ENCODE data around the gene MRPL23.

MRPL23 gene

DNA sequence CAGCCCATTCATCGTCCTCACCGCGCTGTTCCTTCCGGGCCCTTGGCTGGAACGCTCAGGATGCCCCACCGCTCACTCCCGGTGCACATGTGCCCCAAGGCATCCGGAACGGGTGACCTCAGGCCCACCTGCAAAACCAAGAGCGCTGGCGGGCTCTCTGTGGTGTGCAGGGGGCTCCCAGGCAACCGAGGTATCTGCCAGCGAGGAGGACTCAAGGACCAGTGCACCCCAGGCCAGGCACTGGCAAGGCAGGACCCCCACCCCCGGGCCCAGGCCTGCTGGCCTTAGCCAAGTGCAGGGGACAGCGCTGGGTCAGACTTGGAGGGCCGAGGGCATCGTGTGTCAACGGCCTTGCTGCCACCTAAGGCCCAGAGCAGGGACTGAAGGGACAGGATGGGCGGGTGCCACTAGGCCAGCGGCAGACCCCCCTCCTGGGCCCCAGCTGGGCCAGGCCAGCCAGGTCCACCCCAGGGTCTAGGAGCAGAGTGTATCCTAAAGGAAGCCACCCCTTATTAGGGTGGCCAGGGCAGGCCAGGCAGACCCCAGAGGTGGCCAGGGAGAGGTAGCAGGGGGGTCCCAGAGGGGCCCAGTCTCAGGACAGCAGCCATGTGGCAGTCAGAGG lies 19.2 kb upstream of the MRPL23 start:
- Mint-ChIP-seq H3K27ac (peak overlapping the region; percentile 52 to 95 (median 89)), H3K4me3 (no peak overlapping the region), H3K9me3 (no peaks in the 10 kb centered on the region), H3K4me1 (peaks cover 46% of the 10 kb centered on the region), H3K27me3 (ENCODE audit: low read depth) (no peaks in the 10 kb centered on the region), H3K36me3 (ENCODE audit: low read depth) (no peaks in the 10 kb centered on the region)
- TF ChIP-seq CTCF (IDR thresholded peaks at IDR 0.05; ENCODE audit: unreplicated experiment in 3 of 3), result no peak

- no peaks in the 10 kb centered on the region for H3K36me3 Mint-ChIP-seq (ENCODE audit: low read depth)
- peaks cover 48% of the 10 kb centered on the region for H3K4me1 Mint-ChIP-seq
- peak overlapping the region; percentile 52 to 95 (median 89) for H3K27ac Mint-ChIP-seq
- H3K27me3 Mint-ChIP-seq (ENCODE audit: low read depth), result no peaks in the 10 kb centered on the region
- H3K4me3 Mint-ChIP-seq, result no peak overlapping the region
- H3K9me3 Mint-ChIP-seq, result no peaks in the 10 kb centered on the region
- no peak for TF ChIP-seq CTCF (IDR thresholded peaks at IDR 0.05; ENCODE audit: unreplicated experiment in 3 of 3)
Measured at GRCh38 chr11:1928470-1928890, 18.7 kb upstream of the MRPL23 start.

DNA sequence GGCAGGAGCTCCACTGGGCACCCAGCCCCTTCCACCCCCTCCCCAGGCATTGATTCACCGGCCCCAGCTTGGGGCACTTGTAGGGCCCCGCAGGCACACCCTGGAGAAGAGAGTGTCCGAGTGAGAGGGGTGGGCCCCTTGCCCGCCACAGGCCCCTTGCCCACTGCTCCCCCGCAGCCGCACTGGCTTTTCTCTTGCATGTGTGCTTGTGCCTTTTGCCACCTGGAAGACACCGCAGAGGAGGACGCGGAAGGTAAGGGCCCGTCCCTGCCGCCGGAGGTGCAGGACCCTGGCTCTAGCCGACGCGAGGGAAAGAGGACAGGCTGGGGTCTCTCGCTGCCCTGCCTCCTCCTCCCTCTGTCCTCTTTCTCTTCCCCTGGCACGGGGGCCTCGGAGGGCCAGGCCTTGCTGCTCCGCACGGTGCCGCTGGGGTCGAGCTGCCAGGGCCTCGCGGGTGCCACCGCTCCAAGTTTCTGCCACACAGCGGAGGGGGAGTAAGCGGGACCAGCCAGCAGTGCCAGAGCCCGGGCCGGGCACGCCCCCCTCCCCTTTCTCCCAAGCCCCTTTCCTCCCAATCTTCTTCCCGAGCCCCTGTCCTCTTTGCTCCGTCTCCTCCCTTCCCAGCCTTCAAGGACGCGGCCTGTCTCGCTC lies 18.1 kb upstream of the MRPL23 start:
- no peak overlapping the region for H3K4me3 Mint-ChIP-seq
- peak overlapping the region in 2 of 3 experiments; percentile 89 to 95 for H3K27ac Mint-ChIP-seq
- H3K4me1 Mint-ChIP-seq, result peaks cover 47% of the 10 kb centered on the region
- no peaks in the 10 kb centered on the region for H3K36me3 Mint-ChIP-seq (ENCODE audit: low read depth)
- TF ChIP-seq CTCF (IDR thresholded peaks at IDR 0.05; ENCODE audit: unreplicated experiment in 3 of 3), result no peak
- no peaks in the 10 kb centered on the region for H3K9me3 Mint-ChIP-seq
- no peaks in the 10 kb centered on the region for H3K27me3 Mint-ChIP-seq (ENCODE audit: low read depth)

- peaks cover 47% of the 10 kb centered on the region for H3K4me1 Mint-ChIP-seq
- no peaks in the 10 kb centered on the region for H3K9me3 Mint-ChIP-seq
- no peak overlapping the region for H3K4me3 Mint-ChIP-seq
- H3K27me3 Mint-ChIP-seq (ENCODE audit: low read depth), result no peaks in the 10 kb centered on the region
- no peak for TF ChIP-seq CTCF (IDR thresholded peaks at IDR 0.05; ENCODE audit: unreplicated experiment in 3 of 3)
- H3K36me3 Mint-ChIP-seq (ENCODE audit: low read depth), result no peaks in the 10 kb centered on the region
- peak overlapping the region; percentile 95 to 98 (median 96) for H3K27ac Mint-ChIP-seq
Measured at GRCh38 chr11:1929621-1930461, 17.3 kb upstream of the MRPL23 start.

GRCh38 chr11:1930462-1930830 lies 16.7 kb upstream of the MRPL23 start:
- H3K4me1 Mint-ChIP-seq, result peaks cover 47% of the 10 kb centered on the region
- no peaks in the 10 kb centered on the region for H3K9me3 Mint-ChIP-seq
- H3K27ac Mint-ChIP-seq, result peak overlapping the region; percentile 95 to 98 (median 96)
- no peaks in the 10 kb centered on the region for H3K36me3 Mint-ChIP-seq (ENCODE audit: low read depth)
- TF ChIP-seq CTCF (IDR thresholded peaks at IDR 0.05; ENCODE audit: unreplicated experiment in 3 of 3), result no peak
- H3K4me3 Mint-ChIP-seq, result peak overlapping the region in 2 of 3 experiments; percentile 9 to 39
- no peaks in the 10 kb centered on the region for H3K27me3 Mint-ChIP-seq (ENCODE audit: low read depth)
